Measurements from ENCODE around the gene CDKAL1.
"Not testable (repeated sequence)": the region's sequence is repeated elsewhere in the genome, so short reads cannot be mapped to it uniquely, and the experiment has no call there.

Gene CDKAL1

GRCh38 chr6:20599302-20600051 is 65.2 kb downstream of the CDKAL1 start:
- no peak for DNase-seq

DNA sequence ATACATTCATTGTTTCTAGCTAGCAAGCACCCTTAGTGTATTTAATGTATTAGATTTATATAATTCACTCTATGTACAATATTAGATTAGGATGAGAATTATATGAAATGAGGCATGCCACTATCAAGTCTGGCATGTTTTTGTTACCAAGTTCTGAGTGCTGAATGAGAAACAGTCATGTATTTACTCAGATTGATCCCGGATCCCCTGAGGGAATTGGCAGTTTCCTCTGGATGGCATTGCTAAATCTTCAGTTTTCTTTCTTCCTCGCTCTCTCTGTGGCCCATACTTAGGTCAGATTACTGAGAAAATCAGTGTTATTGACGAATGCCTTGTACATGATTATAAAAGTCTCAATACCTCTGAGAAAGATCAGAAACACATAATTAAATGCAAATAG is 66.6 kb downstream of the CDKAL1 start:
- no peak for DNase-seq

DNA sequence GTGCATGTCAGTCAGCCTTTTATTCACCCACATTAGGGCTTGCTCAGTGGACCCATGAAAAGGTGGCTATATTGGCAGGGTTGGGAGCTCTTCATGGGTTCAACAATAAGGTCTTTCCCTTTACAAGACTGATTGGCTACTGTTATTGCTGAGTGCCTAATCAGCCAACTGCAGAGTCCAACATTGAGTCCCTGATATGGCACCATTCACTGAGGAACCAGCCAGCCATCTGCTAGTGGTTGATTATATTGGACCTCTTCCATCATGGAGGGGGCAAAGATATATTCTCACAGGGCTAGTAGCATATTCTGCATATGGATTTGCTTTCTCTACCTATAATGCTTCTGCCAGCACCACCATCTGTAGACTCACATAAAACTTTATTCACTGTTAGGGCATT is 69.9 kb downstream of the CDKAL1 start:
- no peak for DNase-seq

DNA sequence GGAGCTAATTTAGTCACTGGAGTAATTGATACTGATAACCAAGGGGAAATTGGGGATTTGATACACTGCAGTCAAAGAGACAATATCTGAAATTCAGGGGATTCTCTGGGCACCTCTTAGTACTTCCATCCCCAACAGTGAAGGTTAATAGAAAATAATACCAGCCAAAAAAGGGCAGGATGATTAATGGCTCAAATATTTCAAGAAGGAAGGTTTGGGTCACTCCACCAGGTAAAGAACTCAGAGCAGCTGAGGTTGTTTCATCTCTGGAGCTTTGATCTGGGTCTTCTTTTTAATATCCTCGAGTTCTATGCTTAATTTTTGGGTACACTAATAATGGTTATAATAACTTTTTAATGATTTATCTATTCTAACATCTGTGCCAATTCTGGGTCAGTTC is 70.8 kb downstream of the CDKAL1 start:
- no peak for DNase-seq

DNA sequence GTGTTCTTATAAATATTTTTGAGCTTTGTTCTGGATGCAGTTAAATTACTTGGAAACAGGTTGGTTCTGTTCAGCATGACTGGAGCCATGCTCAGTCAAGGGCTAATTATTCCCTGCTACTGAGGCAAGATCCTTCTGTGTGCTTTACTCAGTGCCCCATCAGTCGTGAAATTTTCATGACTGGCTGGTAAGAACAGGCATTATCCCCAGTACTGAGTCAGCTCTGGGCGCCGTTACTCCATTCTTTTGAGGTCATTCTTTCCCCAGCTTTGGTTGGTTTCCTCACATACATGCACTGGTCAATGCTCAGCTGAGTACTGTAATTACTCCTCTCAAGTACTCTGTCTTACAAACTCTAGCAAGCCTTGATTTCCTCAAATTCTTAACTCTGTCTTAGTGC is 71.3 kb downstream of the CDKAL1 start:
- DNase-seq: no peak

DNA sequence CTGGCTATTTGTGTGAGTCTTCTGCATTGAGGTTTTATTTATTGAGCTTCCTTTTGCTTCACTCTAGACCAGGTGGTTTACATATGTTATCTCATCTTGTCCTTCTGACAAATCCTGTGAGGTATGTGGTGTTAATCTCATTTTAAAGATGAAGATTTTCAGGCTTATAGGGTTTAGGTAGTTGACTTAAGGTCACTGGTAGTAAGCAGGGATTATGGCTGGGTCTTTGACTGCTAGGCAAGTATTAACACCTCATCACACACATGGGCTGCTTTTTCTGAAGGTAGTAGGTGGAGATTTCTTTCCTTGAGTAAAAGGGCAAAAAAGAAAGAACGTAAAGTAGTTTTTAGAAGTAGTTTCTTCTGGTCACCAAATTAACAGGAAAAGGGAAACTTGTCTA is 72.6 kb downstream of the CDKAL1 start:
- no peak for DNase-seq

DNA sequence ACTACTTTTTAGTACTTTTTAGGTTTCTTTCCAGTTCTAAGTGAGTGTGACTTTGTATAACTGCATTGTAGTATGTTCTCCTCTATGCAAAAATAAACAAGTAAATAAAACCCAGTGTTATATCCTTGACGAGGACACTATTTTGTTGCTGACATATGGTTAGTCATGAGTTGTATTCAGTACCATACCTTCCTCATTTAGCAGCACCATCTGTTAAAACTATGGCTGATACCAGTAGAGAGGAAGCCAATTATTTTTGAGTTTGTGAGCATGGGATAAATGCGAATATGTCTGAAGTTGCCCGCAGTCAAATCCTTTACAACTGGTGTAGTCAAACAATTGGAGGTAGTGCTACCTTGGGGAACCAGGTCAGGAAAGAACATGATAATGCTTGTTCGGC is 74.1 kb downstream of the CDKAL1 start:
- DNase-seq: no peak

- no peak for DNase-seq
Observed at GRCh38 chr6:20608905-20609304, 74.6 kb downstream of the CDKAL1 start.

- not testable (repeated sequence) for DNase-seq
Observed at GRCh38 chr6:20609924-20610323, 75.7 kb downstream of the CDKAL1 start.

GRCh38 chr6:20610636-20611370 is 76.5 kb downstream of the CDKAL1 start:
- DNase-seq: no peak

GRCh38 chr6:20617537-20617936 is 83.3 kb downstream of the CDKAL1 start:
- not testable (repeated sequence) for DNase-seq

- no peak for DNase-seq
Observed at GRCh38 chr6:20620043-20620442, 85.8 kb downstream of the CDKAL1 start.

DNA sequence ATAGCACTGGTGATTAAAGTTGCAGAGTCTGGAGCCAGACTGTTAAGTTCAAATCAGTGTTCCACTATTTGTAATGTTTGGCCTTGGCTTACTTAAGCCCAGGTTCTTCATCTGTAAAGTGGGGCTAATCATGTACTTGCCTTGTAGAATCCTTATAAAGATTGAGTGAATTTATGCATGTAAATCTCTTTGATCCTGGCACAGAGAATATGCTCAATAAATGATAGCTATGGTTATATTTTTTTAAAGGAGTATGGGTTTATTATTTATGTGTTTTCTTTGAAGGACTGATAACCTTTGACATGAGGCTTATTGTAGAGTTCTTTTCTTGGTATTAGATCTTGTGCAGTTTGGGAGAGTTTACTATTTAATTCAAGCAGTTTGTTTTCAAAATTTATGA is 89.5 kb downstream of the CDKAL1 start:
- DNase-seq: no peak

- DNase-seq: no peak
Observed at GRCh38 chr6:20626165-20626564, 91.9 kb downstream of the CDKAL1 start.

DNA sequence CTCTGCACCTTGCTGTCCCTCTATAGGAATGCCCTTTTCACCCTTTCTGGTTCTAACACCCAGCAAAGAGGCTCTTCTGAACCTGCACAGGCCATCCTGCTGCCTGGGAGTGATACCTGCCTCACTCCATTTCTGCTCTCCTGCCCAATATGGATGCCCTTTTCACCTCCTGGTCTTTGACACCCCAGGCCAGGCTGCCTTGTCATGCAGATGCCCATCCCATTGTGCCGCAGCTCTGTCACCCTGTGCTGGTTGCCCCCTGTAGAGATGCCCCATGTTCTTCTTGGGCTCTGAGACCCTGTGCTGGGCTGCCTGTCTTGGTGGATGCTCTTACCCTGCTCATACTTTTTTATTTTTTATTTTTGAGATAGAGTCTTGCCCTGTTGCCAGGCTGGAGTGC is 95.3 kb downstream of the CDKAL1 start:
- DNase-seq: no peak

GRCh38 chr6:20630136-20630535 is 95.9 kb downstream of the CDKAL1 start:
- no peak for DNase-seq

GRCh38 chr6:20630617-20631548 is 96.6 kb downstream of the CDKAL1 start:
- no peak for DNase-seq

- DNase-seq: no peak
Observed at GRCh38 chr6:20631549-20631924, 97.3 kb downstream of the CDKAL1 start.

DNA sequence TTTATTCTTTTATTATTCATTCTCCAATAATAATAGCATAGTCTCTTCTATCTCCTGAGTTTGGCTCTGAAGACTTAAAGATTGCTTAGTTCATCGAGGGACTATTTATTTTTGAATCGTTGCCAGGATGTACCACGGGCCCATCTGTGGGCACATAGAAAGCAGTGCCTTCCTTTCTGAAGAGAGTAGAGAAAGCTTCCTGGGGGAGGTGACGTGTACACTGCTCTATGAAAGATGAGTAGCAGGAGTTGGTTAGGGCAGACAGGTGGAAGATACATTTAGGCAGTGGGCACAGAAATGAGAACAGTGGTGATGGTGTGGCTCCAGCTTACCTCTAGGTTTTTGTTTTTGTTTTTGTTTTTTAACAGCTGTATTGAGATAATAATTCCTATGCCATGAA is 98.4 kb downstream of the CDKAL1 start:
- no peak for DNase-seq

DNA sequence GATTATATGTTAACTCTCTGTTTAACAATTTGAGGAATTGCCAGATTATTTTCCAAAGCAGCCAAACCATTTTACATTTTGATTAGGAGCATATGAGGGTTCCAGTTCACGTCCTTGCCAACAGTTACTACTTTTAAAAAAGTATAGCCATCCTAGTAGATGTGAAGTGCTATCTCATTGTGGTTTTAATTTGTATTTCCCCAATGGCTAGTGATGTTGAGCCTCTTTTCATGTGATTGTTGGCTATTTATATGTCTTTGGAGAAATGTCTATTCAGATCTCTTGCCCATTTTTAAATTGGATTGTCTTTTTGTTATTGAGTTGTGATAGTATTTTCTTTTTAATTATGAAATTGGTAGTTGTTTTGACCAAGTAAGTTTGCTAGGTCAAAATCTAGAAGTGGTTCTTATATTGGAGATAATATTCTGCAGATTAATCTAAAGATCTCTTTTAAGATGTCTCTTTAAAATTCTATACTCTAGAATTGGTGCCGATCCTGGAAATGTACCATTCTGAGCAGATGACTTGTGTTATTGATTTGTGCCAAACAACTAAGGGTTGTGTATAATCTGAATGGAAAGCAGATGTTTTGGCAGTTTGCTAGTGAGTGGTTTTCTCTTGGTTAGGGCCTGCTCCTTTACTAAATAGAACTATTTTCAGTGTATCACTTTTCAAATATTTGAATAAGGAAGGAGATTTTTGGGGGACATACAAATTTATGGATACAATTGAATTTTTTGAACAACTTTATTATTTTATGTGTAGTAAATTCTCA is 99.5 kb downstream of the CDKAL1 start:
- DNase-seq: no peak

- DNase-seq: no peak
Observed at GRCh38 chr6:20639161-20639560, 104.9 kb downstream of the CDKAL1 start.

GRCh38 chr6:20640181-20640580 is 105.9 kb downstream of the CDKAL1 start:
- DNase-seq: no peak
